Measurements from ENCODE around the gene CALML3.

CALML3 gene

GRCh38 chr10:5481121-5481520, 43.6 kb upstream of the CALML3 start:
- H3K27ac ChIP-seq (ENCODE audit: insufficient read depth, low read depth, low read length, poor library complexity, severe bottlenecking), result no peak overlapping the region
- 95 to 97% methylated on average over 12 of the region's 12 CpGs for WGBS, 2 experiments
- H3K4me3 ChIP-seq (ENCODE audit: insufficient read depth, low read depth, low read length), result no peak overlapping the region
- no peaks in the 10 kb centered on the region for H3K36me3 ChIP-seq (ENCODE audit: control insufficient read depth, insufficient read depth, low read length)
- H3K9me3 ChIP-seq (ENCODE audit: control insufficient read depth, low read length), result no peaks in the 10 kb centered on the region
- H3K27me3 ChIP-seq (ENCODE audit: control insufficient read depth, insufficient read depth, low read length, poor library complexity, severe bottlenecking), result no peaks in the 10 kb centered on the region
- peaks cover 15% of the 10 kb centered on the region for H3K4me1 ChIP-seq (ENCODE audit: control insufficient read depth, insufficient read depth, low read length)

DNA sequence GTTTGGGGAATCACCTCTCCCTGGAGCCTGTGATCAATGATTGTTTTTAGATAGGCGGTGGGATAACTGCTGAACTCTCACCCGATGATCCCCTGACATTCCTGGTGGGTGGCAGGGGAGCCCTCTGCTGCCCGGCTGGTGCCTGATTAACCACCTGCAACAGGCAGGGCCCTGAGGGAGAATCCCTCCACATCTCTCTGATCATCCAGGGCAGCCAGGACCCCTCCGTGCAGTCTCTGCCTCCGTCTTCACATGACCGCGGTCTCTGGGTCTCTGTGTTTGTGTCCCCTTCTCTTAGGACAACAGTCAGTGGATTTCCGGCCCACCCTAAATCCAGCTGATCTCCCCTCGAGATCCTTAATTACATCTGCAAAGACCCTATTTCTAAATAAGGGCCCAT, 42.7 kb upstream of the CALML3 start:
- WGBS, 2 experiments, result 93 to 95% methylated on average over 9 of the region's 9 CpGs
- no peaks in the 10 kb centered on the region for H3K27me3 ChIP-seq (ENCODE audit: control insufficient read depth, insufficient read depth, low read length, poor library complexity, severe bottlenecking)
- no peaks in the 10 kb centered on the region for H3K9me3 ChIP-seq (ENCODE audit: control insufficient read depth, low read length)

DNA sequence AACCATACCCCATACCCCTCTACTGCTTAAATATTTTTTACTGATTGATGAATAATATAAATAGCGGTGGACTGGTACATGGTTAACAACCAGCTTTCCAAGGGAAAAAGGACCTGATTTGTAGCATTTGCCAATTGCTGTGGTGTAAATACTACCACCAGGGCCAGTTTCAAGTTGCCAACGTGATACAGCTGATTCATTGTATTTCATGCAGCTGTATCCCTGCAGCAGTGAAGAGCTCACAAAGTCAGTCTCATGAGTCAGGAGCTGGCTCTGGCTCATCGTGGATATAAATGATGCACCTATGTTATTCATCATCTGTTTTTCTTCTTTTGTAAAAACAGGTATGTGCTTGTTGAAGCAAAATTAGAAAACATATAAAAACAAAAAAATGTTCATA, 40.6 kb upstream of the CALML3 start:
- Histone ChIP-seq H3K9me3 (ENCODE audit: control insufficient read depth, low read length) (no peaks in the 10 kb centered on the region), H3K4me3 (ENCODE audit: insufficient read depth, low read depth, low read length) (no peak overlapping the region), H3K4me1 (ENCODE audit: control insufficient read depth, insufficient read depth, low read length) (peaks cover 12% of the 10 kb centered on the region), H3K36me3 (ENCODE audit: control insufficient read depth, insufficient read depth, low read length) (no peaks in the 10 kb centered on the region), H3K27me3 (ENCODE audit: control insufficient read depth, insufficient read depth, low read length, poor library complexity, severe bottlenecking) (no peaks in the 10 kb centered on the region), H3K27ac (ENCODE audit: insufficient read depth, low read depth, low read length, poor library complexity, severe bottlenecking) (no peak overlapping the region)
- 88 to 93% methylated on average over 2 to 3 of the region's 3 CpGs for WGBS, 2 experiments

More for the DNA sequence above, 42.7 kb upstream of the CALML3 start:
- no peak overlapping the region for H3K27ac ChIP-seq (ENCODE audit: insufficient read depth, low read depth, low read length, poor library complexity, severe bottlenecking)
- H3K4me3 ChIP-seq (ENCODE audit: insufficient read depth, low read depth, low read length), result no peak overlapping the region
- peaks cover 17% of the 10 kb centered on the region for H3K4me1 ChIP-seq (ENCODE audit: control insufficient read depth, insufficient read depth, low read length)
- no peaks in the 10 kb centered on the region for H3K36me3 ChIP-seq (ENCODE audit: control insufficient read depth, insufficient read depth, low read length)

GRCh38 chr10:5485290-5485689, 39.5 kb upstream of the CALML3 start:
- Histone ChIP-seq H3K27ac (ENCODE audit: insufficient read depth, low read depth, low read length, poor library complexity, severe bottlenecking) (no peak overlapping the region), H3K27me3 (ENCODE audit: control insufficient read depth, insufficient read depth, low read length, poor library complexity, severe bottlenecking) (no peaks in the 10 kb centered on the region), H3K9me3 (ENCODE audit: control insufficient read depth, low read length) (no peaks in the 10 kb centered on the region), H3K36me3 (ENCODE audit: control insufficient read depth, insufficient read depth, low read length) (no peaks in the 10 kb centered on the region), H3K4me1 (ENCODE audit: control insufficient read depth, insufficient read depth, low read length) (peaks cover 12% of the 10 kb centered on the region), H3K4me3 (ENCODE audit: insufficient read depth, low read depth, low read length) (no peak overlapping the region)
- WGBS, 2 experiments, result 93% methylated on average over 14 of the region's 14 CpGs

DNA sequence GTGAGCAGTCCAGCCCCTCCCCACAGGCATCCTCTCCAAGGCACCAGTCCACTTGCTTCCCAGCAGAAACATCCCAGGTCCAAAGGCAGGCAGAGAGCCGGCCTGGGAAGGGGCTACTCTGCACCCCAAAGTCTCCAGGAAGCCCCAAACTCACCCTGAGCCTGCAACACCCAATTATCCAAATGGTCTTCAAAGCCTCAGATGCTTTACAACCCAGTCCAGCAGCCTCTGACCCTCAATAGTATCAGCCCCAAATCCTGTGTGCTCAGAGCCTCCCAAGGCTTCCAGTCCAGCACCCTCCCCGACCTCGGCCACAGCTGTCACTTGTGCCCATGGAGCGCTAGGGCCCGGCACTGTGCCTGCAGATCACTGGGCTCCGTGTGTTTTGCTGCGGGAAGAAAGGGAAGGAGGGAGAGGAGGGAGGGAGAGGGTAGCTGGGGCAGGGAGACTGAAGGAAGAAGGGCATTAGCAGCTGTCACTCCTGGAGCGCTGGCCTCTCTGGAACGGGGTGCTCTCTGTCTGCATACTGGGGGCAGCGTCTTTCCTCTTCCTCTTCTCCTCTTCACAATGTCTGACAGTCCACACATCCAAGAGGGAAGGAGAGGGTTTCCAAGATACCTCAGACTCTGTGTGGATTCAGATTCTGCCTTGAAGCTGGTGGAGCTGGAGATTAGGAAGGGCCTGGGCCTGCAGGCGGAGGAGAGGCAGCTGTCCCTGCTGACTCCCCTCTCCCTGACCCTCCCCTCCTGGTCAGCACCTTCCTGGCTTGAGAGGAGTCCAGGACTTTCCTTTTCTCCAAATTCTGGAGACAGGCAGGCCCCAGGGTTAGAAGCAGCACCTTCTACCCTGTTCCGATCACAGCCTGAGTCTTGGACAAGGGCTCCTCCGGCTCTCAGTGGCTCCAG, 38.6 kb upstream of the CALML3 start:
- WGBS, 2 experiments, result 63 to 65% methylated on average over 13 of the region's 13 CpGs
- no peaks in the 10 kb centered on the region for H3K9me3 ChIP-seq (ENCODE audit: control insufficient read depth, low read length)
- no peak overlapping the region for H3K27ac ChIP-seq (ENCODE audit: insufficient read depth, low read depth, low read length, poor library complexity, severe bottlenecking)
- no peaks in the 10 kb centered on the region for H3K27me3 ChIP-seq (ENCODE audit: control insufficient read depth, insufficient read depth, low read length, poor library complexity, severe bottlenecking)
- H3K36me3 ChIP-seq (ENCODE audit: control insufficient read depth, insufficient read depth, low read length), result no peaks in the 10 kb centered on the region
- H3K4me3 ChIP-seq (ENCODE audit: insufficient read depth, low read depth, low read length), result no peak overlapping the region
- peaks cover 12% of the 10 kb centered on the region for H3K4me1 ChIP-seq (ENCODE audit: control insufficient read depth, insufficient read depth, low read length)

GRCh38 chr10:5486853-5487235, 37.9 kb upstream of the CALML3 start:
- H3K4me1 ChIP-seq (ENCODE audit: control insufficient read depth, insufficient read depth, low read length), result peaks cover 12% of the 10 kb centered on the region
- 72 to 79% methylated on average over 9 of the region's 9 CpGs for WGBS, 2 experiments
- no peak overlapping the region for H3K4me3 ChIP-seq (ENCODE audit: insufficient read depth, low read depth, low read length)
- H3K9me3 ChIP-seq (ENCODE audit: control insufficient read depth, low read length), result no peaks in the 10 kb centered on the region
- H3K27ac ChIP-seq (ENCODE audit: insufficient read depth, low read depth, low read length, poor library complexity, severe bottlenecking), result no peak overlapping the region
- no peaks in the 10 kb centered on the region for H3K36me3 ChIP-seq (ENCODE audit: control insufficient read depth, insufficient read depth, low read length)
- H3K27me3 ChIP-seq (ENCODE audit: control insufficient read depth, insufficient read depth, low read length, poor library complexity, severe bottlenecking), result no peaks in the 10 kb centered on the region

GRCh38 chr10:5488272-5489161, 36.2 kb upstream of the CALML3 start:
- WGBS, 2 experiments, result 88% methylated on average over 27 of the region's 27 CpGs
- Histone ChIP-seq H3K9me3 (ENCODE audit: control insufficient read depth, low read length) (no peaks in the 10 kb centered on the region), H3K4me1 (ENCODE audit: control insufficient read depth, insufficient read depth, low read length) (peaks cover 12% of the 10 kb centered on the region), H3K27ac (ENCODE audit: insufficient read depth, low read depth, low read length, poor library complexity, severe bottlenecking) (no peak overlapping the region), H3K4me3 (ENCODE audit: insufficient read depth, low read depth, low read length) (no peak overlapping the region), H3K36me3 (ENCODE audit: control insufficient read depth, insufficient read depth, low read length) (no peaks in the 10 kb centered on the region), H3K27me3 (ENCODE audit: control insufficient read depth, insufficient read depth, low read length, poor library complexity, severe bottlenecking) (no peaks in the 10 kb centered on the region)

DNA sequence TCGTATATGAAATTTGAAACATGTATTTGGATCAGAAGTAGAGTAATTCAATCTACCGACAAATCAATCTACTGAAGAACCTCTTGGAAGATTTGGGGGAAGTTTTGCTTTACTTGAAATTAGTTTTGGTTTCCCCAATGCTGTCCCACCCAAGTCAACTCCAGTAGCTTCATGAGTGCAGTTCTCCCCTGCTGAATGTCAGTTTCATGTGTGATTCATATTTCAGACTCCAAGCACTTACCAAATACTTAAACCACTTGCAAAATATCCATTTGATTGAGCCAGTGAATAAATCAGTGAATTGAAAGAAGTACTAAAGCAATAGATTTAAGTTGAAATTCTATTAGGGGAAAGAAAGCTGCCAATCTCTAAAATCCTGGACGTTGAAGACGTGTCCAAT, 34.7 kb upstream of the CALML3 start:
- no peaks in the 10 kb centered on the region for H3K27me3 ChIP-seq (ENCODE audit: control insufficient read depth, insufficient read depth, low read length, poor library complexity, severe bottlenecking)
- H3K9me3 ChIP-seq (ENCODE audit: control insufficient read depth, low read length), result no peaks in the 10 kb centered on the region
- H3K36me3 ChIP-seq (ENCODE audit: control insufficient read depth, insufficient read depth, low read length), result no peaks in the 10 kb centered on the region
- no peak overlapping the region for H3K4me3 ChIP-seq (ENCODE audit: insufficient read depth, low read depth, low read length)
- H3K27ac ChIP-seq (ENCODE audit: insufficient read depth, low read depth, low read length, poor library complexity, severe bottlenecking), result no peak overlapping the region
- 93 to 100% methylated on average over 2 to 4 of the region's 4 CpGs for WGBS, 2 experiments
- peaks cover 12% of the 10 kb centered on the region for H3K4me1 ChIP-seq (ENCODE audit: control insufficient read depth, insufficient read depth, low read length)

DNA sequence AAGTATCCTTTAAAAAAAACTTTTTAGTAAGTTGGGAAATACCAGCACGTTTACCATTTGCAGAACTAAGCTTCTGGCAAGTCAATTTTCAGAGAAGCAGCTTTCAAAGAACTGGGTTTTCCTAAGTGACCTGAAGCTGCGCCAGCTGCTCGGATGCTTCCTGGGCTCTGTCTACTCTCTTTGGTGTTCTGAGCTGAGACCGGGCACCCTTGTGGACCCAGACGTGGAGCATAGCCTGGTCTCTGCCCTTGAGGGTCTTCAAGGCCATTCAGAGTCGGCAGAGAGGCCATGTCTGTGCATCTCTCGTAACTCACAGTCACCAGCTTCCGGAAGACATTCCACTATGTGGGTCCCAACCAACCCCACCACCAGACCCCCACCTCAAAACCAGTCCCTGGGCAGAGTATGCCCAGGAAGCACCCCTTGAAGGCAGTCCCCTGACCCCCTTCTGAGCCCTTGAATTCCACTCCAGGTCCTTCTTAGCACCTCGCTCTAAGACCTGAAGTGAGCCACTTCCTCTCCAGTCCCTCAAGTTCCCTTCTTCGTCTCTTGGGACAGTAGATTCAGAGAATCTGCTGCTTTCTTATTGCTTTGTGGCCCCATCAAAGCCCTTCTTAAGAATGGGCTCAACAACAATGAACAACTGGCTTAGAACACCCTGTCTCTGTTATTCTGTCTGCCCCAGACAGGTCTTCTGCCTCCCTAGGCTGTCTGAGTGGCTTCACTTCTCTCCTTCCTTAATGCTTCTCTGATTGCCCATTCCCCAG, 33.9 kb upstream of the CALML3 start:
- H3K4me1 ChIP-seq (ENCODE audit: control insufficient read depth, insufficient read depth, low read length), result peaks cover 8% of the 10 kb centered on the region
- no peaks in the 10 kb centered on the region for H3K36me3 ChIP-seq (ENCODE audit: control insufficient read depth, insufficient read depth, low read length)
- H3K4me3 ChIP-seq (ENCODE audit: insufficient read depth, low read depth, low read length), result no peak overlapping the region
- no peaks in the 10 kb centered on the region for H3K27me3 ChIP-seq (ENCODE audit: control insufficient read depth, insufficient read depth, low read length, poor library complexity, severe bottlenecking)
- 86 to 93% methylated on average over 10 of the region's 10 CpGs for WGBS, 2 experiments
- H3K27ac ChIP-seq (ENCODE audit: insufficient read depth, low read depth, low read length, poor library complexity, severe bottlenecking), result no peak overlapping the region
- H3K9me3 ChIP-seq (ENCODE audit: control insufficient read depth, low read length), result no peaks in the 10 kb centered on the region

All from ectodermal cell (in vitro differentiated cells).